Measurements from ENCODE around the gene SHE. TPM values are rescaled to one million over a fixed set of nuclear protein-coding genes. Genes with fewer than 3 reads are reported as not detected.

Gene SHE
- total RNA-seq, 1 experiment from 2014 or later = 0.79 TPM

GRCh38 chr1:154479764-154480421 is 22.3 kb downstream of the SHE start:
- Mint-ChIP-seq H3K27me3 (ENCODE audit: low read depth) (no peaks in the 10 kb centered on the region), H3K27ac (no peak overlapping the region), H3K36me3 (no peaks in the 10 kb centered on the region), H3K4me1 (peaks cover 21% of the 10 kb centered on the region), H3K9me3 (no peaks in the 10 kb centered on the region), H3K4me3 (no peak overlapping the region)
- ChIA-PET CTCF (interaction anchor here (0.6 to 9.0 kb wide), 42 partner anchors 9 to 457 kb away, joined by 3 to 189 read pairs (median 5); partner anchors contain the start of genes CHRNB2, IL6R, PMVK and SHE), POLR2A (interaction anchor here (1.1 kb wide), 1 partner anchor 67 kb away, joined by 3 read pairs; no protein-coding TSS in a partner anchor)
- TF ChIP-seq CTCF (IDR thresholded peaks at IDR 0.05) = peak; percentile 78
- no peak for TF ChIP-seq SP1 (CRISPR knock-in tag; conservative IDR thresholded peaks at IDR 0.05)
- no peak for TF ChIP-seq ELF4 (CRISPR knock-in tag; IDR thresholded peaks at IDR 0.05; ENCODE audit: low read depth)
- TF ChIP-seq USF2 (CRISPR knock-in tag; IDR thresholded peaks at IDR 0.05) = no peak
- TF ChIP-seq SMAD4 (CRISPR knock-in tag; IDR thresholded peaks at IDR 0.05) = no peak
- TF ChIP-seq GRHL2 (CRISPR knock-in tag; IDR thresholded peaks at IDR 0.05; ENCODE audit: insufficient replicate concordance, severe bottlenecking) = no peak
- no peak for TF ChIP-seq ZNF425 (CRISPR knock-in tag; conservative IDR thresholded peaks at IDR 0.05)
- no peak for TF ChIP-seq TP53 (CRISPR knock-in tag; IDR thresholded peaks at IDR 0.05)
- TF ChIP-seq PRRX2 (CRISPR knock-in tag; IDR thresholded peaks at IDR 0.05) = no peak
- TF ChIP-seq ZNF219 (CRISPR knock-in tag; IDR thresholded peaks at IDR 0.05; ENCODE audit: borderline replicate concordance) = no peak
- no peak for TF ChIP-seq JAZF1 (CRISPR knock-in tag; IDR thresholded peaks at IDR 0.05)
- TF ChIP-seq USF1 (CRISPR knock-in tag; IDR thresholded peaks at IDR 0.05) = no peak
- TF ChIP-seq IRF2 (CRISPR knock-in tag; IDR thresholded peaks at IDR 0.05; ENCODE audit: borderline replicate concordance, low read depth) = no peak
- TF ChIP-seq MAX (CRISPR knock-in tag; IDR thresholded peaks at IDR 0.05) = no peak
- TF ChIP-seq ZNF121 (CRISPR knock-in tag; IDR thresholded peaks at IDR 0.05) = peak; percentile 22; the same call in 1 of the 2 replicates
- DNase-seq (ENCODE audit: low spot score) = peak; percentile 54
- ATAC-seq = peak; percentile 84

GRCh38 chr1:154478639-154479038 is 23.6 kb downstream of the SHE start:
- no peaks in the 10 kb centered on the region for H3K36me3 Mint-ChIP-seq
- DNase-seq (ENCODE audit: low spot score) (no peak), ATAC-seq (no peak)
- no peak overlapping the region for H3K4me3 Mint-ChIP-seq
- 0 out of 2 replicates have a peak overlapping the region, but pooled peaks have one; percentile 65 for H3K27ac Mint-ChIP-seq
- TF ChIP-seq ZBTB21 (CRISPR knock-in tag; IDR thresholded peaks at IDR 0.05; ENCODE audit: borderline replicate concordance) (no peak), ZNF532 (CRISPR knock-in tag; IDR thresholded peaks at IDR 0.05; ENCODE audit: borderline replicate concordance) (no peak), ZBTB43 (CRISPR knock-in tag; IDR thresholded peaks at IDR 0.05) (no peak)
- H3K4me1 Mint-ChIP-seq = peaks cover 21% of the 10 kb centered on the region
- CTCF ChIA-PET = interaction anchor here (0.9 to 9.0 kb wide), 14 partner anchors 11 to 400 kb away, joined by 3 to 189 read pairs (median 6); partner anchors contain the start of genes CHRNB2 and UBE2Q1
- POLR2A ChIA-PET = no interaction called here
- H3K9me3 Mint-ChIP-seq = no peaks in the 10 kb centered on the region
- H3K27me3 Mint-ChIP-seq (ENCODE audit: low read depth) = no peaks in the 10 kb centered on the region
